GM12875 (cell line): ENCODE measurements around the gene ATG9B.
"Not testable (repeated sequence)": the region's sequence is repeated elsewhere in the genome, so short reads cannot be mapped to it uniquely, and the experiment has no call there.

Experiments used
- H3K4me3 ChIP-seq: one replicate; pipeline ENCODE4 v1.5.1; 2011; ENCODE audit warnings: low read depth, low read length, control low read depth
- CTCF ChIP-seq: IDR thresholded peaks from 2 replicates; pipeline ENCODE4 v1.5.1; 2011; ENCODE audit warnings: low read depth, mild to moderate bottlenecking, control low read depth, inconsistent platforms, low read length, moderate library complexity, borderline replicate concordance; ENCODE audit not compliant: insufficient read depth

ATG9B gene

GRCh38 chr7:151028131-151028947, 4.0 kb upstream of the ATG9B start, which contains the start of gene ABCB8:
Gene ABCB8, plus strand, starts transcription at chr7:151028450. Its CDS starts 66 bp downstream, at chr7:151028516.
- peak; percentile 40 for TF ChIP-seq CTCF
- peak within 1 kb of the TSS; percentile 73 for H3K4me3 ChIP-seq

DNA sequence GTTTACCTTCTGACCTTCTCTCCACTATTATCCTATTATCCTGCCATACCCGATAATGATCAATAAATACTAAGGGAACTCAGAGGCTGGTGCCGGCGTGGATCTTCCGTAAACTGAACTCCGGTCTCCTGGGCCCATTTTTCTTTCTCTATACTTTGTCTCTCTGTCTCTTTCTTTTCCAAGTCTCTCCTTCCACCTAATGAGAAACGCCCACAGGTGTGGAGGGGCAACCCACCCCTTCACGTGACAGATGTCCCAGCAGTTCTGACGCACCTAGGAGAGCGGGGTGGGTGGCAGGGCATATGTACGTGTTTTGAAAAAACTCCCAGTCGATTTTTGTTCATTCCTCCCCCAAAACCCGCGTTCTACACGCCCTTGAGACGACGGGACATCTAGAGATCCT, 3.4 kb upstream of the ATG9B start:
- H3K4me3 ChIP-seq = peak overlapping the region; percentile 52

- not testable (repeated sequence) for H3K4me3 ChIP-seq
Observed at GRCh38 chr7:151026771-151027727, 2.8 kb upstream of the ATG9B start.

GRCh38 chr7:151025924-151026671, 1.8 kb upstream of the ATG9B start:
- H3K4me3 ChIP-seq = no peak overlapping the region
- no peak for TF ChIP-seq CTCF

- no peak for TF ChIP-seq CTCF
- no peak overlapping the region for H3K4me3 ChIP-seq
Observed at GRCh38 chr7:151023232-151023631, 1.1 kb downstream of the ATG9B start.

DNA sequence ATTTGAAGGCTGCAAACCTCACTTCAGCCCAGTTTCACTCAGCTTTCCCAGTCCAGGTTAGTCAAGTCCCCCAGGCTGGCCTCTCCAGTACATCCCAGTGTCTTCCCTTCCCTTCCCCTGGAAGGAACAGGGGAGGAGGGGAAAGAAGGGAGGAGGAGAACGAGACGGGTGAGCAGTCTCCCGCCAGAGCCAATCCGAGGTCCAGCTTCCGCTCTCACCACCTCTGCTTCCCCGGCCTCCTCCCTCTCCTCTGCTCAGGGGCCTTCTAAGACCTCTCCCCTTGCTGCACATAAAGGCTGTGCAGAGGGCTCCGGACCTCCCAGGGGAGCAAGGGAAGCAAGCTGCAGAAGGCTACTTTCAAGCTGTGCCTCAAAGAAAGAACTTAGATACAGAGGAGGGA, 4.1 kb downstream of the ATG9B start:
- no peak for TF ChIP-seq CTCF
- no peak overlapping the region for H3K4me3 ChIP-seq

- TF ChIP-seq CTCF = no peak
- no peak overlapping the region for H3K4me3 ChIP-seq
Observed at GRCh38 chr7:151019130-151019447, 5.2 kb downstream of the ATG9B start.
